HG02938 (cell line): ENCODE measurements around the gene GJB2.
A peak's percentile ranks its signal among the peaks of the same experiment; 100 is the strongest.

ENCODE experiments used
- ATAC-seq: cut with Tn5 transposase; IDR thresholded peaks from one replicate; pipeline ENCODE4 v1.9.1; 2021; ENCODE audit warnings: mild to moderate bottlenecking, moderate library complexity; ENCODE audit not compliant: unreplicated experiment

GJB2 gene

GRCh38 chr13:20192836-20193161 is at the start of gene GJB2:
TSS of gene GJB2 (minus strand) at chr13:20192938. CDS start at chr13:20189581, 3,357 bp downstream.
- ATAC-seq = no peak

- no peak for ATAC-seq
These were observed 48.9 kb upstream of the GJB2 start for GRCh38 chr13:20241593-20241992.

GRCh38 chr13:20239748-20240147 is 47.0 kb upstream of the GJB2 start:
- ATAC-seq = no peak

- no peak for ATAC-seq
These were observed 40.0 kb upstream of the GJB2 start for GRCh38 chr13:20232556-20233277.

GRCh38 chr13:20231839-20232555 is 39.3 kb upstream of the GJB2 start, which contains the start of gene GJB6:
TSS of gene GJB6 (minus strand) at chr13:20232319. CDS start at chr13:20223480, 8,839 bp downstream.
- no peak for ATAC-seq

GRCh38 chr13:20230913-20231838 is 38.4 kb upstream of the GJB2 start:
- ATAC-seq = no peak

- ATAC-seq = no peak
These were observed 35.0 kb upstream of the GJB2 start for GRCh38 chr13:20227730-20228129.

- ATAC-seq = no peak
These were observed 34.5 kb upstream of the GJB2 start for GRCh38 chr13:20227288-20227687.

- no peak for ATAC-seq
These were observed 29.8 kb upstream of the GJB2 start for GRCh38 chr13:20222553-20222952.

- ATAC-seq = no peak
These were observed 29.0 kb upstream of the GJB2 start for GRCh38 chr13:20221772-20222171.

GRCh38 chr13:20219577-20219976 is 26.8 kb upstream of the GJB2 start:
- peak; percentile 95 for ATAC-seq

- ATAC-seq = no peak
These were observed 24.4 kb upstream of the GJB2 start for GRCh38 chr13:20217168-20217567.

- ATAC-seq = no peak
These were observed 17.2 kb upstream of the GJB2 start for GRCh38 chr13:20209948-20210347.

- no peak for ATAC-seq
These were observed 14.0 kb upstream of the GJB2 start for GRCh38 chr13:20206698-20207235.

GRCh38 chr13:20206065-20206697 is 13.4 kb upstream of the GJB2 start:
- ATAC-seq = no peak

- no peak for ATAC-seq
These were observed 6.0 kb upstream of the GJB2 start for GRCh38 chr13:20198781-20199180.

GRCh38 chr13:20197361-20197834 is 4.7 kb upstream of the GJB2 start:
- no peak for ATAC-seq

GRCh38 chr13:20195801-20196200 is 3.1 kb upstream of the GJB2 start:
- ATAC-seq = no peak

- no peak for ATAC-seq
These were observed 1.3 kb upstream of the GJB2 start for GRCh38 chr13:20193907-20194631.
